GM12801 (cell line): ENCODE data around the gene RNGTT.

Experiments
- TF ChIP-seq, protein P1 (sequence below): IDR thresholded peaks from one replicate; pipeline ENCODE4 v1.5.1; 2011; ENCODE audit warnings: control low read depth; ENCODE audit not compliant: insufficient read length; ENCODE audit errors: extremely low read depth

Gene RNGTT

DNA sequence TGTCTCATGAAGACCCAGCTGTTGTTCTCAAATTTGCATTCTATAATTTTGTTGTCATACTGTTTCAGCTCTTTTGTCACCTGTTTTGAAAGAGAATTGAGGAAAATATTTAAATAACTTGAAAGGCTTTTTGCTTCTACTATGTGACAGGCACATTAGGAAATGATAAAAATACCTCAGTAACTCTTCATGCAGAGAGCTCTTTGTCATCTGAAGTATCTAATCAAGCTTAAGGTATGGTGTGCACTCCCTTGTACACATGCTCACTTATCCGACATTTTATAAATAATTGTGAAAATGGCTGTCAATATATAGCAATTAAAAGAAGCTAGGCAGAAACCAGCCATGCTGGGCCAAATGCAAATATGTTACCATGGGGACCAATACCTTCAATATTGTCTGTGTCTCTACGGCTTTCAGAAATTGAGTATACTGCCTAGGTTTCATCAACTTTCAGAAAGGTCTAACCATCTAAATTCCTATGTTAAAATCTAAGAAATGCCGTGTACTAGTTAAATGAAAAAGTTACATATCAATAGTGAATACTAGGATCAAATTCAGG is 349.0 kb downstream of the RNGTT start:
- TF ChIP-seq, protein P1, sequence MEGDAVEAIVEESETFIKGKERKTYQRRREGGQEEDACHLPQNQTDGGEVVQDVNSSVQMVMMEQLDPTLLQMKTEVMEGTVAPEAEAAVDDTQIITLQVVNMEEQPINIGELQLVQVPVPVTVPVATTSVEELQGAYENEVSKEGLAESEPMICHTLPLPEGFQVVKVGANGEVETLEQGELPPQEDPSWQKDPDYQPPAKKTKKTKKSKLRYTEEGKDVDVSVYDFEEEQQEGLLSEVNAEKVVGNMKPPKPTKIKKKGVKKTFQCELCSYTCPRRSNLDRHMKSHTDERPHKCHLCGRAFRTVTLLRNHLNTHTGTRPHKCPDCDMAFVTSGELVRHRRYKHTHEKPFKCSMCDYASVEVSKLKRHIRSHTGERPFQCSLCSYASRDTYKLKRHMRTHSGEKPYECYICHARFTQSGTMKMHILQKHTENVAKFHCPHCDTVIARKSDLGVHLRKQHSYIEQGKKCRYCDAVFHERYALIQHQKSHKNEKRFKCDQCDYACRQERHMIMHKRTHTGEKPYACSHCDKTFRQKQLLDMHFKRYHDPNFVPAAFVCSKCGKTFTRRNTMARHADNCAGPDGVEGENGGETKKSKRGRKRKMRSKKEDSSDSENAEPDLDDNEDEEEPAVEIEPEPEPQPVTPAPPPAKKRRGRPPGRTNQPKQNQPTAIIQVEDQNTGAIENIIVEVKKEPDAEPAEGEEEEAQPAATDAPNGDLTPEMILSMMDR: no peak

GRCh38 chr6:88612631-88613030 is 350.8 kb downstream of the RNGTT start:
- TF ChIP-seq, protein P1: no peak

DNA sequence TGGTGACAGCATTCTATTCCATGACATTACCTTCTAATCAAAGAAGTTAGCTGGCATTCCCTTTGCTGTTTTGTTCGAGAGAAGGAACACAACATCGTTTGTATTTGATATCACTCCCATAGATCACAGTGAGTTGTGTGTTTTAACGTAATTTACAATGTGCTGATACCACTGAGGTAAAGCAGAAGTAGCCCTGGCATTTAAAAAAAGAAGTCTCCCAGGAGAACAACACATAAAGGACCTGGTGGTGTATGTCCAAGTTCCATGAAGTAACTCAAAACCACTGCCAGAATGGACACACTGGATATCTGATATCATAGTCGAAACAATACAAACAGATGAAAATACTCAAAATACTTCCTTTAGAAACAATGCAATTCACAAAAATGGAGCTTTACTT is 351.7 kb downstream of the RNGTT start:
- TF ChIP-seq, protein P1: no peak

DNA sequence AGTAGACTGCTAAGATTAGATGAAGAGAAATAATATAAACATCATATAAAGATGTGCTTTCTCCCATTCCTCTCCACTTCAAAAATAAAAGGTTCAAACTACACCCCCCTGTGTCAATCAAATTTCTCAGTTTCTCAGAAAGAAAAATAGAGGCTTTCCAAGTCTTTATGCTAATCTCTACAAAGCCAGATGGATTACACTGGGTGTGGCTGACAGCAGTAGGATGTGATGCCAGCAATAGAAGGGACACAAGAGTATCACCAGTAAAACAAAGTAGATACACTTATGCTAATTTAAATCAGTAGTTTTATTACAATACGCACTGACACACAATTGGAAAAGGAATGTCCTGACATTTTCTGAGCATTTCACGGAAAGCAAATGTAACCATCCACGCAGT is 353.4 kb downstream of the RNGTT start:
- TF ChIP-seq, protein P1: no peak

GRCh38 chr6:88605271-88605670 is 358.1 kb downstream of the RNGTT start:
- TF ChIP-seq, protein P1: no peak

DNA sequence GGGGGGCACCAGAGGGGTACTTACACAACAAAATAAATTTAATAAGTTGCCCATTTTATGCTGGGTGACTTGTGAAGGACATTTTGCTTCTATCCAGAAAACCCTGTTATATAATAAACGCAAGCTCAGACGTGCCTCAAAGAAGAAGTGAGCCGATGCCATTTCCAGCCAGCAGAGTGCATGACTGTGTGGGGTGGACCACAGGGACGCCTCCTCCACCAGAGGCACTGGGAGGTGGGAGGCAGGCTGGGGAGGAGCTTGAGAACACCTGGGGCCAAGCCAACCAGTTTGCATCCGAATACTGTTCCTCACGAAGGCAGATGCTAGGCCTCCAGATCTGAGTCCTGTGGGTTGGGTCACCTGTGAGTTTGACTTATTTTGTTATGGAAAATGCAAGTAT is 363.8 kb downstream of the RNGTT start:
- TF ChIP-seq, protein P1: no peak

GRCh38 chr6:88596801-88597200 is 366.6 kb downstream of the RNGTT start:
- TF ChIP-seq, protein P1: no peak

DNA sequence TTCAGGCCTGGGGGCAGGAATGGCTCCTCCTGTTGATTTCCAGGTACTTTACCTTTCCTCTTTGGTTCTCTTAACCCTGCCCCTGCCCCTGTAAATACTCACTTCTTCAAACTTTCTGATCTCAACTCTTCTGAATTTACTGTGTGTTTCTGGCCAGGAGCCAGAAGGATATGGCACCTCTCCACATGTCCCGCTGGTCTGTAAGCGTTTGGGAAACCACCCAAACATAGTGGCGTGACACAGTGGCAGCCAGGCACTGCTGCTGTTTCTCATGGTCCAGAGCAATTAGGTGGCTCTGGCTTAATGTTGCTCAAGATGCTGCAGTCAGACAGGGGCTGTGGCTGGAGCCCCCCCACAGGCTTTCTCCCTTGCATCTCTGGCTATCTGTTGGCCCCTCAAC is 374.5 kb downstream of the RNGTT start:
- TF ChIP-seq, protein P1: no peak
